Neuronal stem cell (in vitro differentiated cells): ENCODE data around the gene ARHGAP26.

Source experiments
- DNase-seq: peaks from one replicate; pipeline ENCODE4 v3.0.0-alpha.2; 2013; ENCODE audit warnings: low spot score
- H2AFZ ChIP-seq: one replicate; pipeline ENCODE4 v1.6.1; 2013; ENCODE audit warnings: mild to moderate bottlenecking, low read length, inconsistent platforms
- H2AK5ac ChIP-seq: 2 replicates; pipeline ENCODE4 v1.6.1; 2013; ENCODE audit warnings: low read depth, mild to moderate bottlenecking, inconsistent platforms, low read length, moderate library complexity, mixed read lengths
- H2BK120ac ChIP-seq: 2 replicates; pipeline ENCODE4 v1.6.1; 2013; ENCODE audit warnings: low read depth, mild to moderate bottlenecking, inconsistent platforms, low read length, moderate library complexity, mixed read lengths
- H2BK12ac ChIP-seq: one replicate; pipeline ENCODE4 v1.6.1; 2013; ENCODE audit warnings: low read length, inconsistent platforms
- H2BK15ac ChIP-seq: 2 replicates; pipeline ENCODE4 v1.6.1; 2013; ENCODE audit warnings: mild to moderate bottlenecking, low read length, inconsistent platforms, mixed read lengths
- H2BK5ac ChIP-seq: one replicate; pipeline ENCODE4 v1.6.1; 2013; ENCODE audit warnings: inconsistent platforms, mild to moderate bottlenecking, low read length, moderate library complexity
- H3K14ac ChIP-seq: one replicate; pipeline ENCODE4 v1.6.1; 2013; ENCODE audit warnings: low read length, inconsistent platforms
- H3K18ac ChIP-seq: 2 replicates; pipeline ENCODE4 v1.6.1; 2013; ENCODE audit warnings: low read length, inconsistent platforms
- H3K23ac ChIP-seq: 2 replicates; pipeline ENCODE4 v1.6.1; 2013; ENCODE audit warnings: low read depth, mild to moderate bottlenecking, mixed read lengths, low read length, inconsistent platforms; ENCODE audit not compliant: poor library complexity
- H3K27ac ChIP-seq: replicated peaks from 3 replicates; pipeline ENCODE4 v1.5.1; 2013; ENCODE audit warnings: low read length, inconsistent platforms
- H3K27me3 ChIP-seq, 3 experiments: 2 replicates each; pipeline ENCODE4 v1.6.1; 2013; ENCODE audit warnings: low read length in 3 of 3, mild to moderate bottlenecking in 2 of 3, inconsistent platforms in 1 of 3, low read depth in 1 of 3, mixed read lengths in 1 of 3, moderate library complexity in 1 of 3; ENCODE audit not compliant: control insufficient read depth in 3 of 3, insufficient read depth in 3 of 3
- H3K36me3 ChIP-seq, 2 donors: replicated peaks in 1 of 2; 2 replicates each; pipeline ENCODE4 v1.6.1; 2013; ENCODE audit warnings: low read length in 2 of 2; ENCODE audit not compliant: control insufficient read depth in 2 of 2, insufficient read depth in 2 of 2
- H3K4ac ChIP-seq: 2 replicates; pipeline ENCODE4 v1.6.1; 2013; ENCODE audit warnings: inconsistent platforms, mild to moderate bottlenecking, low read length, moderate library complexity
- H3K4me1 ChIP-seq, 2 donors: 1 replicate in 1 of 2; 2 replicates in 1 of 2; pipeline ENCODE4 v1.6.1; 2013; ENCODE audit warnings: low read length in 2 of 2, low read depth in 1 of 2; ENCODE audit not compliant: control insufficient read depth in 2 of 2, insufficient read depth in 1 of 2
- H3K4me2 ChIP-seq: one replicate; pipeline ENCODE4 v1.6.1; 2013; ENCODE audit warnings: mild to moderate bottlenecking, low read length, inconsistent platforms; ENCODE audit not compliant: insufficient read depth, poor library complexity, severe bottlenecking
- H3K4me3 ChIP-seq, 2 donors: 2 replicates each; pipeline ENCODE4 v1.5.1; 2013; ENCODE audit warnings: low read length in 2 of 2, mild to moderate bottlenecking in 2 of 2, inconsistent platforms in 1 of 2, moderate library complexity in 1 of 2
- H3K79me1 ChIP-seq: one replicate; pipeline ENCODE4 v1.6.1; 2013; ENCODE audit warnings: low read depth, mild to moderate bottlenecking, inconsistent platforms, low read length, moderate library complexity
- H3K9ac ChIP-seq: one replicate; pipeline ENCODE4 v1.6.1; 2013; ENCODE audit warnings: mild to moderate bottlenecking, low read depth, low read length, inconsistent platforms; ENCODE audit not compliant: poor library complexity
- H3K9me3 ChIP-seq, 2 donors: replicated peaks in 1 of 2; 2 replicates each; pipeline versions ENCODE3 to v1.6.1; 2013; ENCODE audit warnings: low read length in 2 of 2, mild to moderate bottlenecking in 2 of 2, inconsistent platforms in 1 of 2, low read depth in 1 of 2, mixed read lengths in 1 of 2, moderate library complexity in 1 of 2; ENCODE audit not compliant: control insufficient read depth in 2 of 2, insufficient read depth in 1 of 2
- H4K8ac ChIP-seq: one replicate; pipeline ENCODE4 v1.6.1; 2013; ENCODE audit warnings: low read depth, mild to moderate bottlenecking, inconsistent platforms, low read length, moderate library complexity
- H4K91ac ChIP-seq: one replicate; pipeline ENCODE4 v1.6.1; 2013; ENCODE audit warnings: low read length, low read depth, mild to moderate bottlenecking, inconsistent platforms; ENCODE audit not compliant: poor library complexity
- WGBS, 2 donors: extraction: QIAGEN DNeasy Blood & Tissue Kit; methylation state at CpG; one replicate each; pipeline ENCODE4 v1.1.7; 2013; ENCODE audit warnings: missing lambda C conversion rate in 2 of 2, mixed read lengths in 1 of 2; ENCODE audit not compliant: insufficient read length in 2 of 2, insufficient replicate concordance in 1 of 2; ENCODE audit errors: extremely low coverage in 2 of 2; 5-methylcytosine and 5-hydroxymethylcytosine counted together

The ARHGAP26 gene

GRCh38 chr5:143129203-143129602, 359.0 kb downstream of the ARHGAP26 start:
- Histone ChIP-seq H2AK5ac (no peak overlapping the region), H2BK15ac (no peak overlapping the region), H3K4me1 (peaks cover 5 to 14% of the 10 kb centered on the region in 2 donors), H3K79me1 (no peaks in the 10 kb centered on the region), H3K36me3 (no peaks in the 10 kb centered on the region), H3K27ac (no peak overlapping the region), H2BK5ac (no peak overlapping the region), H3K18ac (no peak overlapping the region), H3K4me2 (no peak overlapping the region), H3K9me3 (no peaks in the 10 kb centered on the region), H3K4ac (no peak overlapping the region), H3K9ac (no peak overlapping the region), H2BK120ac (no peak overlapping the region), H4K91ac (no peak overlapping the region), H3K4me3 (no peak overlapping the region), H3K23ac (no peak overlapping the region), H2BK12ac (no peak overlapping the region), H2AFZ (no peak overlapping the region), H4K8ac (no peak overlapping the region), H3K14ac (no peak overlapping the region), H3K27me3 (no peaks in the 10 kb centered on the region)
- DNase-seq = no peak
- WGBS, 2 donors = no CpG with 5 or more reads among the region's 3 CpGs

GRCh38 chr5:143129910-143130612, 359.9 kb downstream of the ARHGAP26 start:
- Histone ChIP-seq H3K27me3 (no peaks in the 10 kb centered on the region), H3K14ac (no peak overlapping the region), H3K79me1 (no peaks in the 10 kb centered on the region), H3K4me3 (no peak overlapping the region), H3K36me3 (no peaks in the 10 kb centered on the region), H4K8ac (no peak overlapping the region), H2AK5ac (no peak overlapping the region), H3K4ac (no peak overlapping the region), H4K91ac (no peak overlapping the region), H2BK5ac (no peak overlapping the region), H3K4me1 (peaks cover 5 to 14% of the 10 kb centered on the region in 2 donors), H3K27ac (no peak overlapping the region), H3K23ac (no peak overlapping the region), H2BK120ac (no peak overlapping the region), H3K9ac (no peak overlapping the region), H2BK15ac (no peak overlapping the region), H3K4me2 (no peak overlapping the region), H2AFZ (no peak overlapping the region), H2BK12ac (no peak overlapping the region), H3K9me3 (no peaks in the 10 kb centered on the region), H3K18ac (no peak overlapping the region)
- no CpG with 5 or more reads among the region's 5 CpGs for WGBS, 2 donors
- DNase-seq = no peak

DNA sequence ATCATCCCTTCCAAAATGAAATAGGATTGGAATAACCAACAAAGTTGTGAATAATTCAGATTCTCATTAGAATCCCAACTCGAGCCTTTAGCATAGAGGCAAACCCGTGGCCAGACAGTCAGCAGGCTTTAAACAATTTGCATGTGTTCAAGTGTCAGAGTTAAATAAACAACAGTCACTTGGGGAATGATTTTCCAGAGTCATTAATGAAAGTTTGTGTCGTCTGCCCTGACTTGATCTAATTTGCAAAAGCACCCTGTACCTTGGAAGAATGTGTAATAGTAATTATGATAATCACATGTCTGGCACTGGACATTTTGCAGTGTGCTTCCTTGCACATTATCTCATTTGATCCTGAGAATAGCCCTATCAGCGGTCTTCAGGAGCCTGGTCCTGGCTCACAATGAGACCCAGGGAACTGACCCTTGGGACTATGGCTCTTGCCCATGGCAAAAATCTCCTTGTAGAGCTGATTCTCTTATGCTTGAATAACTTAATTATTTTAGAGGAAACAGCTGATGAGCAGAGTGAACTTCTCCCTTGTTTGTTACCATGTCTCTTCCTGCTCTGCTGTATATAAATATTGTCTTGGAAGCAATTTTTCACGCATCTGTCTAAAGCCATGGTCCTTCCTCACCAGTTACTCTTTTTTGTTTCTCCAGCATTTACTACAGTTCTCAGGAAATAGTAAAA, 360.6 kb downstream of the ARHGAP26 start:
- WGBS, 2 donors = no CpG with 5 or more reads among the region's 5 CpGs
- H4K91ac ChIP-seq = no peak overlapping the region
- H3K18ac ChIP-seq = no peak overlapping the region
- H3K4me3 ChIP-seq = no peak overlapping the region
- peaks cover 5 to 13% of the 10 kb centered on the region in 2 donors for H3K4me1 ChIP-seq
- H3K4ac ChIP-seq = no peak overlapping the region
- no peak overlapping the region for H2BK120ac ChIP-seq
- H3K14ac ChIP-seq = no peak overlapping the region
- H3K27me3 ChIP-seq = no peaks in the 10 kb centered on the region
- no peak overlapping the region for H3K27ac ChIP-seq
- DNase-seq = no peak
- no peaks in the 10 kb centered on the region for H3K36me3 ChIP-seq
- H2AFZ ChIP-seq = no peak overlapping the region
- no peak overlapping the region for H2AK5ac ChIP-seq
- H4K8ac ChIP-seq = no peak overlapping the region
- no peak overlapping the region for H3K4me2 ChIP-seq
- H3K23ac ChIP-seq = no peak overlapping the region
- no peaks in the 10 kb centered on the region for H3K79me1 ChIP-seq
- H3K9ac ChIP-seq = no peak overlapping the region
- no peak overlapping the region for H2BK15ac ChIP-seq
- H3K9me3 ChIP-seq = no peaks in the 10 kb centered on the region
- no peak overlapping the region for H2BK12ac ChIP-seq
- H2BK5ac ChIP-seq = no peak overlapping the region

DNA sequence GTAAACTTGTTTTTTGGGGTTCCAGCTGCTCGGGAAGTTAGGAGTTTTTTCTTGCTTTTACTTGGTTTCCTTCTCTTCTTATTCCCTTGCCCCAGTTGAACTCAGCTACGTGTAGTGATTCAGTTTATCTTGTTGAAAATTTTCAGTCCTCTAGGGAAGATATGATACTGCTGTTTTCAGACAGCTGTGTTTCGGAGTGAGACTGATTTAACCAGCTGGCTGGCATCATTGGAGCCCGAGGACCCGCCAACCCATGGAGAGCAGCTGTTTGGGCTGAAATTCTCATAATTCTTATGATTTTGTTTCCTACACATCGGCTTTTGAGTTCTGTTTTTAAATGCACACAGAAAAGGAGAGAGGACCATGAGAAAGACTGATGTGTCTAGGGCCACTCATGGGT, 361.8 kb downstream of the ARHGAP26 start:
- no CpG with 5 or more reads among the region's 6 CpGs for WGBS, 2 donors
- Histone ChIP-seq H3K9ac (no peak overlapping the region), H2AFZ (no peak overlapping the region), H3K18ac (no peak overlapping the region), H4K91ac (no peak overlapping the region), H3K79me1 (no peaks in the 10 kb centered on the region), H3K27me3 (no peaks in the 10 kb centered on the region), H3K14ac (no peak overlapping the region), H3K4me3 (no peak overlapping the region), H4K8ac (no peak overlapping the region), H2AK5ac (no peak overlapping the region), H2BK120ac (no peak overlapping the region), H2BK15ac (no peak overlapping the region), H3K36me3 (no peaks in the 10 kb centered on the region), H3K23ac (no peak overlapping the region), H3K27ac (no peak overlapping the region), H3K4ac (no peak overlapping the region), H3K4me1 (peaks cover 7 to 18% of the 10 kb centered on the region in 2 donors), H3K4me2 (no peak overlapping the region), H3K9me3 (no peaks in the 10 kb centered on the region), H2BK12ac (no peak overlapping the region), H2BK5ac (no peak overlapping the region)
- no peak for DNase-seq
